ENCODE data around the gene DIDO1.
"Not testable (repeated sequence)": the region's sequence is repeated elsewhere in the genome, so short reads cannot be mapped to it uniquely, and the experiment has no call there.

Gene DIDO1

GRCh38 chr20:62931464-62931863 lies 5.2 kb upstream of the DIDO1 start:
- Mint-ChIP-seq H3K27ac (no peak overlapping the region), H3K4me1 (peaks cover 59% of the 10 kb centered on the region)

GRCh38 chr20:62929051-62929538 lies 2.8 kb upstream of the DIDO1 start:
- Mint-ChIP-seq H3K9me3 (no peaks in the 10 kb centered on the region), H3K4me3 (peak overlapping the region; percentile 91 to 93), H3K27me3 (no peaks in the 10 kb centered on the region), H3K27ac (peak overlapping the region; percentile 86 to 92), H3K4me1 (peaks cover 69% of the 10 kb centered on the region)
- peak; percentile 27 for ATAC-seq
- peak; percentile 43 to 53 for DNase-seq

More at GRCh38 chr20:62931464-62931863, 5.2 kb upstream of the DIDO1 start:
- no peaks in the 10 kb centered on the region for H3K27me3 Mint-ChIP-seq
- H3K4me3 Mint-ChIP-seq, result no peak overlapping the region
- DNase-seq (no peak), ATAC-seq (no peak)
- H3K9me3 Mint-ChIP-seq, result no peaks in the 10 kb centered on the region

GRCh38 chr20:62928246-62928939 lies 2.1 kb upstream of the DIDO1 start:
- H3K27me3 Mint-ChIP-seq, result no peaks in the 10 kb centered on the region
- peak overlapping the region; percentile 86 to 92 for H3K27ac Mint-ChIP-seq
- ATAC-seq, result no peak
- DNase-seq, result no peak
- peak overlapping the region; percentile 91 to 93 for H3K4me3 Mint-ChIP-seq
- no peaks in the 10 kb centered on the region for H3K9me3 Mint-ChIP-seq
- H3K4me1 Mint-ChIP-seq, result peaks cover 74% of the 10 kb centered on the region

GRCh38 chr20:62927128-62927705 lies 912 bp upstream of the DIDO1 start:
- ATAC-seq, result no peak
- H3K27me3 Mint-ChIP-seq, result no peaks in the 10 kb centered on the region
- no peak for DNase-seq
- H3K4me3 Mint-ChIP-seq, result peak overlapping the region; percentile 89 to 94
- peaks cover 84% of the 10 kb centered on the region for H3K4me1 Mint-ChIP-seq
- no peaks in the 10 kb centered on the region for H3K9me3 Mint-ChIP-seq
- H3K27ac Mint-ChIP-seq, result peak overlapping the region in 1 of 2 donors; percentile 97

DNA sequence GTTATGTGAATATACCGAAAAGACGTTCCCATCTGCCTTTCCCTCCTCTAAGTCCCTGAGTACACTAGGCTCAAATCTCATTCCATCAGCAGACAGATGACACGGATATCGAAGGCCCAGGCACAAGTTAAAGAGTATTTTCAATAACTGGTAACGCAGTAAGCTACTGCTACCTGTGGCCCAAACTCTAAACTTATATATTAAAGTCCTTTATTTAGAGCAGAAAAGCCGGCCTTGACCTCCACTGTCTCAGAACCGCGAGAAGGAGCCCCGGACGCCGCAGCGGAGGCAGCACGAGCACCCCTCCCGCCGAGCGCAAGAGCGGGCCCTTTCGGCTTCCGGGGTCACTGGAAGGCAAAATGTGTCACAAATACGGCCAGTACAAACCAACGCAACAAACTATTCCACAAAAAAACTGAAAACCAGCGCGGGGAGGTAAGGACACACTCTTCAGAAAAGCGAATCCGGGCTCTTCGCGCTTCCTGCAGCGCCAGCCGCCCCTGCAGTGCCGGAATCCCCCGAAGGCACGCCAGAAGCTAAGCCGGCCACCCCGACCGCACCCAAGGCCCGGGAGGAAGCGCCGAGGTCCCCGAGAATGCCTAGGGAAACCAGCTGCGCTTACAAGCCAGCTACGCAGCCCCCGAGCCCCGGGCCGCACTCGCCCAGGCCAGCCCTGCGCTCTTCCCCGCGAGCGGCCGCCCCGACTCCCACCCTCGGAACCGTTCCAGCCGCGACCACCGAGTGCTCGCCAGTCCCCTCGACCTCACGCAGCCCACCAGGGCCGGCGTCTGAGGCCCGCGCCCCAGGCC lies 681 bp downstream of the DIDO1 start:
- Mint-ChIP-seq H3K27ac (peak overlapping the region; percentile 93 to 97), H3K4me3 (peak overlapping the region; percentile 85 to 91), H3K27me3 (no peaks in the 10 kb centered on the region), H3K4me1 (peaks cover 80% of the 10 kb centered on the region), H3K9me3 (no peaks in the 10 kb centered on the region)
- DNase-seq (peak; percentile 67 to 76), ATAC-seq (peak; percentile 53)

GRCh38 chr20:62925076-62925419 lies 1.3 kb downstream of the DIDO1 start:
- ATAC-seq (no peak), DNase-seq (no peak)
- H3K27me3 Mint-ChIP-seq, result no peaks in the 10 kb centered on the region
- no peaks in the 10 kb centered on the region for H3K9me3 Mint-ChIP-seq
- H3K27ac Mint-ChIP-seq, result peak overlapping the region; percentile 93 to 97
- H3K4me3 Mint-ChIP-seq, result peak overlapping the region; percentile 85 to 91
- peaks cover 80% of the 10 kb centered on the region for H3K4me1 Mint-ChIP-seq

- Mint-ChIP-seq H3K4me1 (peaks cover 80% of the 10 kb centered on the region), H3K4me3 (peak overlapping the region; percentile 85 to 91), H3K27ac (peak overlapping the region; percentile 60 to 93), H3K27me3 (no peaks in the 10 kb centered on the region), H3K9me3 (no peaks in the 10 kb centered on the region)
- DNase-seq, result no peak
- ATAC-seq, result no peak
Observed at GRCh38 chr20:62924442-62925075, 1.7 kb downstream of the DIDO1 start.

GRCh38 chr20:62923669-62924441 lies 2.5 kb downstream of the DIDO1 start:
- Mint-ChIP-seq H3K4me3 (peak overlapping the region; percentile 85 to 91), H3K27ac (peak overlapping the region; percentile 60 to 93), H3K4me1 (peaks cover 80% of the 10 kb centered on the region), H3K27me3 (no peaks in the 10 kb centered on the region), H3K9me3 (no peaks in the 10 kb centered on the region)
- DNase-seq (no peak), ATAC-seq (no peak)

- not testable (repeated sequence) for ATAC-seq, H3K9me3 Mint-ChIP-seq, H3K27me3 Mint-ChIP-seq, DNase-seq
- peak overlapping the region in 1 of 2 donors; percentile 78 for H3K27ac Mint-ChIP-seq
- peak overlapping the region; percentile 77 to 91 for H3K4me3 Mint-ChIP-seq
- peaks cover 80% of the 10 kb centered on the region for H3K4me1 Mint-ChIP-seq
Observed at GRCh38 chr20:62923059-62923668, 3.1 kb downstream of the DIDO1 start.

DNA sequence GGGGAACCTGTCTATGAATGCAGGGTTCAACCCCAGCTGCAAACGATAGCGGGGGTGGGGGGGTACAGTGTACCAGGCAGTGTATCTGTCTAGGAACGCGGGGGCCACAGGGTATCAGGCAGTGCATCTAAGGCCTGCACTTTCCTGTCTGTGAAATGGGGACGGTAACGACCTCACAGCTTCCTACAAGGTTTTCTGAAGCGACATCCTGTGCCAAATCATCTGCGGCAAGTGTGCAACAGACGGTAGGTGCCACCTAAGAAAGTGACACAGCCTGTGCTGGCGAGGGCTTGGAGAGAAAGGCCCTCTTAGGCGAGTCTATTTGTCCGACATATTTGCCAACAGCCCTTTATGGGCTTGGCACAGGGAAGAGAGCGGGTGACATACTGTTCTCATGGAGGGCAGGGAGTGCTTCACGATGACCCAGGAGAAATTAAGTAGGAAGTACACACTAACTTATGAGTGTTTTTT lies 3.8 kb downstream of the DIDO1 start:
- Mint-ChIP-seq H3K4me1 (peaks cover 80% of the 10 kb centered on the region), H3K9me3 (no peaks in the 10 kb centered on the region), H3K27me3 (no peaks in the 10 kb centered on the region), H3K27ac (peak overlapping the region; percentile 66 to 78), H3K4me3 (peak overlapping the region; percentile 77 to 83)
- peak in 1 of 2 donors; percentile 52 for DNase-seq
- no peak for ATAC-seq

- peak overlapping the region; percentile 67 to 83 for H3K27ac Mint-ChIP-seq
- H3K9me3 Mint-ChIP-seq, result no peaks in the 10 kb centered on the region
- DNase-seq (peak; percentile 66 to 73), ATAC-seq (peak; percentile 60)
- H3K4me3 Mint-ChIP-seq, result peak overlapping the region; percentile 80 to 83
- H3K27me3 Mint-ChIP-seq, result no peaks in the 10 kb centered on the region
- H3K4me1 Mint-ChIP-seq, result peaks cover 81% of the 10 kb centered on the region
Observed at GRCh38 chr20:62921119-62921687, 5.1 kb downstream of the DIDO1 start.

DNA sequence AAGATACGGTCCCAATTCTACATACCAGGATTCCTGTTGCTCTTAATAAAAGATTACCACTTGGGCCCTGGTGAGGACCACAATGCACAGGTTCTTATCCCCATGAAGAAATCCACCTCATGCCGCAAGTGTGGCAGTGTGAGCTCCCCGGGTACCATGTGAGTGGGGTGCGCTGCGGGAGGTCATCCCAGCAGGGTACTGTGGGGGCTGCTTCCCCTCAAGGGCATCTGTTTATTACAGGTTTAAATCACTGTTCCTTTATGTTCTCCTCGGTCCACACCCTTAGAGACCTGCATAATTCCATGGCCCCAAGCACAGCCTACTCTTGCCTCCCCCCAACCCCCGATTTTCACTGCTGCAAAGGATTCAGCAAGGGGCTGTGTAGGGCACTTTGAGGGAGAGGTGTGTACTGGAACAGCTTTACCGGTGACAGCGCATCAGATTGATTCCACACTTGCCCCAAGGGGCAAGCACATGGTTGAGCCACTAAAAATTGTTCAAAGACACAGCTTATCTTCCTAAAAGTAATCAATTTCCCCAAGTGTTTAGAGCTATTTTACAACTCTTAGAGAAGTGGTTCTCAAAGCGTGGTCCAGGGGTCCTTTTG lies 6.2 kb downstream of the DIDO1 start:
- peaks cover 89% of the 10 kb centered on the region for H3K4me1 Mint-ChIP-seq
- no peaks in the 10 kb centered on the region for H3K27me3 Mint-ChIP-seq
- DNase-seq, result no peak
- H3K9me3 Mint-ChIP-seq, result no peaks in the 10 kb centered on the region
- H3K27ac Mint-ChIP-seq, result peak overlapping the region in 1 of 2 donors; percentile 92
- no peak for ATAC-seq
- H3K4me3 Mint-ChIP-seq, result peak overlapping the region; percentile 81 to 83

- Mint-ChIP-seq H3K27me3 (no peaks in the 10 kb centered on the region), H3K4me3 (peak overlapping the region; percentile 81 to 83), H3K9me3 (no peaks in the 10 kb centered on the region), H3K4me1 (peaks cover 91% of the 10 kb centered on the region), H3K27ac (peak overlapping the region; percentile 75 to 93)
- DNase-seq (peak; percentile 59 to 74), ATAC-seq (peak; percentile 75)
Observed at GRCh38 chr20:62918831-62919230, 7.5 kb downstream of the DIDO1 start.
